B cell (primary cell): ENCODE results near the gene DAAM2. TPM values are rescaled to one million over a fixed set of nuclear protein-coding genes. Genes with fewer than 3 reads are reported as not detected.

ENCODE experiments used
- ATAC-seq: fragments of 200-7000 bp; cut with Tn5 transposase; one replicate; pipeline ENCODE4 v1.10.0; 2021; ENCODE audit warnings: low read depth, mild to moderate bottlenecking, moderate number of reproducible peaks, moderate library complexity
- CTCF ChIA-PET: fragments of 350-600 bp; sonication (Branson Sonifier 250); formaldehyde crosslinking; loops from one replicate; lab custom pipeline; 2021; ENCODE audit warnings: antibody characterized with exemption, inconsistent platforms; lab: Charles Lee
- POLR2A ChIA-PET: fragments of 350-600 bp; sonication (Branson Sonifier 250); formaldehyde crosslinking; loops from one replicate; lab custom pipeline; 2021; ENCODE audit warnings: antibody characterized with exemption; lab: Charles Lee
- DNase-seq: peaks from one replicate; pipeline ENCODE4 v3.0.0; 2013
- H2AFZ ChIP-seq: 2 replicates; pipeline ENCODE4 v1.6.1; 2012; ENCODE audit warnings: mild to moderate bottlenecking, low read depth, low read length; ENCODE audit not compliant: insufficient read depth, poor library complexity, severe bottlenecking
- H3K27ac ChIP-seq, 2 donors: 1 replicate in 1 of 2; 2 replicates in 1 of 2; pipeline ENCODE4 v1.5.1; 2012 to 2013; ENCODE audit warnings: low read length in 2 of 2, mild to moderate bottlenecking in 2 of 2, moderate library complexity in 1 of 2
- H3K27me3 ChIP-seq, 4 experiments: fragments of 200-600 bp in 1 of 4; sonication (generic) in 1 of 4; replicated peaks in 1 of 4; 1 replicate in 2 of 4; 2 replicates in 2 of 4; pipeline versions ENCODE4 v1.6.1 to v1.7.0; 2013 to 2016; ENCODE audit warnings: low read length in 3 of 4, mild to moderate bottlenecking in 2 of 4, mixed read lengths in 1 of 4, moderate library complexity in 1 of 4; ENCODE audit not compliant: insufficient read depth in 4 of 4, control insufficient read depth in 3 of 4; ENCODE audit errors: control extremely low read depth in 1 of 4
- H3K36me3 ChIP-seq, 2 experiments: replicated peaks in 1 of 2; 1 replicate in 1 of 2; 2 replicates in 1 of 2; pipeline versions ENCODE4 v1.6.1 to v1.7.1; 2013; ENCODE audit warnings: low read length in 1 of 2; ENCODE audit not compliant: insufficient read depth in 2 of 2, control insufficient read depth in 1 of 2; ENCODE audit errors: control extremely low read depth in 1 of 2, extremely low read depth in 1 of 2
- H3K4me1 ChIP-seq, 2 donors: fragments of 200-600 bp in 1 of 2; sonication (generic) in 1 of 2; 1 replicate in 1 of 2; 2 replicates in 1 of 2; pipeline versions ENCODE4 v1.5.1 to v1.6.1; 2013 to 2017; ENCODE audit warnings: low read length in 2 of 2; ENCODE audit not compliant: control insufficient read depth in 2 of 2, insufficient read depth in 2 of 2
- H3K4me2 ChIP-seq: replicated peaks from 2 replicates; pipeline ENCODE3; 2012; ENCODE audit warnings: mild to moderate bottlenecking, low read depth, low read length; ENCODE audit not compliant: poor library complexity, severe bottlenecking
- H3K4me3 ChIP-seq, 5 experiments: fragments of 200-600 bp in 1 of 5; sonication (generic) in 1 of 5; 1 replicate in 3 of 5; 2 replicates in 2 of 5; pipeline versions ENCODE4 v1.5.1 to v1.7.0; 2011 to 2016; ENCODE audit warnings: low read length in 4 of 5, mild to moderate bottlenecking in 4 of 5, low read depth in 2 of 5, control low read depth in 1 of 5, moderate library complexity in 1 of 5; ENCODE audit not compliant: insufficient read depth in 1 of 5; ENCODE audit errors: control extremely low read depth in 1 of 5, extremely low read depth in 1 of 5
- H3K79me2 ChIP-seq: fragments of 200-600 bp; sonication (generic); one replicate; pipeline ENCODE4 v1.6.0; 2016; ENCODE audit warnings: low read length; ENCODE audit not compliant: control insufficient read depth, insufficient read depth
- H3K9ac ChIP-seq: fragments of 200-600 bp; sonication (generic); 2 replicates; pipeline ENCODE4 v1.6.1; 2017; ENCODE audit warnings: mild to moderate bottlenecking, low read length, moderate library complexity
- H3K9me3 ChIP-seq, 3 donors: one replicate each; pipeline versions ENCODE4 v1.6.1 to v1.7.1; 2013; ENCODE audit warnings: low read length in 2 of 3; ENCODE audit not compliant: control insufficient read depth in 2 of 3, insufficient read depth in 1 of 3; ENCODE audit errors: control extremely low read depth in 1 of 3
- H4K20me1 ChIP-seq: 2 replicates; pipeline ENCODE4 v1.6.0; 2012; ENCODE audit warnings: mild to moderate bottlenecking, low read length; ENCODE audit not compliant: insufficient read depth, control insufficient read depth, poor library complexity, severe bottlenecking
- H3K27ac Mint-ChIP-seq: one replicate; pipeline ENCODE4 v1.8.0; 2021; ENCODE audit warnings: mixed read lengths
- H3K27me3 Mint-ChIP-seq: one replicate; pipeline ENCODE4 v1.8.0; 2021; ENCODE audit warnings: mixed read lengths
- H3K4me1 Mint-ChIP-seq: one replicate; pipeline ENCODE4 v1.8.0; 2021; ENCODE audit warnings: mixed read lengths
- H3K4me3 Mint-ChIP-seq: one replicate; pipeline ENCODE4 v1.8.0; 2021; ENCODE audit warnings: mixed read lengths
- H3K9me3 Mint-ChIP-seq: one replicate; pipeline ENCODE4 v1.8.0; 2022; ENCODE audit warnings: mixed read lengths; ENCODE audit not compliant: insufficient read depth
- CTCF ChIP-seq: fragments of 200-600 bp; IDR thresholded peaks from one replicate; pipeline ENCODE4 v1.8.0; 2022; ENCODE audit warnings: antibody characterized with exemption, mild to moderate bottlenecking
- EZH2 ChIP-seq: IDR thresholded peaks from 2 replicates; pipeline ENCODE4 v1.6.1; 2012; ENCODE audit warnings: borderline replicate concordance, low read depth, mild to moderate bottlenecking, moderate library complexity, low read length; ENCODE audit not compliant: insufficient read depth, poor library complexity, severe bottlenecking
- WGBS: methylation state at CpG from one replicate; pipeline ENCODE4 v1.1.5; 2013; ENCODE audit warnings: missing lambda C conversion rate; ENCODE audit not compliant: insufficient coverage; 5-methylcytosine and 5-hydroxymethylcytosine counted together
- intact Hi-C: fragments of 100-400 bp; cut with micrococcal nuclease; formaldehyde crosslinking; loops from one replicate; pipeline ENCODE4 v1.10.0; 2022
- polyA plus RNA-seq: library from polyadenylated mRNA; depleted of rRNA; stranded (reverse); fragments of >200 nt; gene quantifications from 2 replicates; pipeline ENCODE4 v1.2.3, GENCODE V29; 2012
- total RNA-seq, 2 donors: library from RNA; stranded (reverse); fragments of 120-200 nt in 1 of 2; gene quantifications; 1 replicate in 1 of 2; 2 replicates in 1 of 2; pipeline versions ENCODE4 v1.2.3 to v1.2.4, GENCODE V29; 2013 to 2022

Gene DAAM2
- total and polyA plus RNA-seq, 2 donors (not counting 1 experiment from before 2014, with no cell fraction given) = not detected

DNA sequence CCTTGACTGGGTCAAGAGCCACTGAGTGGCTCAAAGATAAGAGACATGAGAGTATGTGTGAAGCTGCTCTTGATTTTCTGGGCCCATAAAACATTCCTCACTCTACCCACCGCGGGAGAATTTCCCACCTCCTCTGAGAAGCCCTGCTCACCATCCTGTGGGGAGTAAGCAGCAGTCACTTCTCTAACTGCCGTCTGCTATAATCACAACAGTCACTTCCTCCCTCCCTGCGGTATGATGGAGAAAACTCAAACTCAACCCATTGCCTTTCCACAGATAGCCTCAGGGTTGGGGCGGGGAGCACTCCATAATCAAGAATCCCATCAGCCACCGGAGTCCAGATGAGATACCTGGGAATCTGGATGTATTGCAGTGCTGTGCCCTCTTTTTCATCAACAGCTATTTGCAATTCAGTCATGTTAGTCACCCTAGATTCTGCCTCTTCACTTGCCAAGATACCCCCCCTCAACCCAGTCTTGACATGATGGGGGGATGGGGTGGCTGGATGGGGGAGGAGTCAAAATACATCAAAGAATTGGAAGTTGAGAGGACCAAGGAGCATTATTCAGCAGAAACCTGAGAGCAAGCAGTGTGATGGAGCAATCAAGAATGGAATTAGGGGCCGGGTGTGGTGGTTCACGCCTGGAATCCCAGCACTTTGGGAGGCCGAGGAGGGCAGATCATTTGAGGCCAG lies 137.0 kb downstream of the DAAM2 start:
- no peak overlapping the region for H3K27ac ChIP-seq
- Mint-ChIP-seq H3K27ac (no peak overlapping the region), H3K4me1 (peaks cover 3% of the 10 kb centered on the region), H3K9me3 (no peaks in the 10 kb centered on the region), H3K27me3 (peaks cover 21% of the 10 kb centered on the region), H3K4me3 (no peak overlapping the region)
- POLR2A ChIA-PET = no interaction called here
- no peaks in the 10 kb centered on the region for H3K4me1 ChIP-seq
- H3K79me2 ChIP-seq = no peaks in the 10 kb centered on the region
- no peak overlapping the region for H2AFZ ChIP-seq
- TF ChIP-seq CTCF (no peak), EZH2 (no peak)
- DNase-seq (no peak), ATAC-seq (no peak)
- CTCF ChIA-PET = no interaction called here
- no peaks in the 10 kb centered on the region for H3K36me3 ChIP-seq
- H3K27me3 ChIP-seq = peaks cover 0 to 10% (median 5%) of the 10 kb centered on the region in 4 experiments
- no peaks in the 10 kb centered on the region for H4K20me1 ChIP-seq
- H3K9me3 ChIP-seq = peaks cover 0 to 16% (median 0%) of the 10 kb centered on the region in 3 donors
- H3K4me2 ChIP-seq = no peak overlapping the region
- H3K9ac ChIP-seq = no peak overlapping the region
- H3K4me3 ChIP-seq = no peak overlapping the region
- WGBS = 48% methylated on average over 6 of the region's 9 CpGs
- intact Hi-C loops = no loop called here

DNA sequence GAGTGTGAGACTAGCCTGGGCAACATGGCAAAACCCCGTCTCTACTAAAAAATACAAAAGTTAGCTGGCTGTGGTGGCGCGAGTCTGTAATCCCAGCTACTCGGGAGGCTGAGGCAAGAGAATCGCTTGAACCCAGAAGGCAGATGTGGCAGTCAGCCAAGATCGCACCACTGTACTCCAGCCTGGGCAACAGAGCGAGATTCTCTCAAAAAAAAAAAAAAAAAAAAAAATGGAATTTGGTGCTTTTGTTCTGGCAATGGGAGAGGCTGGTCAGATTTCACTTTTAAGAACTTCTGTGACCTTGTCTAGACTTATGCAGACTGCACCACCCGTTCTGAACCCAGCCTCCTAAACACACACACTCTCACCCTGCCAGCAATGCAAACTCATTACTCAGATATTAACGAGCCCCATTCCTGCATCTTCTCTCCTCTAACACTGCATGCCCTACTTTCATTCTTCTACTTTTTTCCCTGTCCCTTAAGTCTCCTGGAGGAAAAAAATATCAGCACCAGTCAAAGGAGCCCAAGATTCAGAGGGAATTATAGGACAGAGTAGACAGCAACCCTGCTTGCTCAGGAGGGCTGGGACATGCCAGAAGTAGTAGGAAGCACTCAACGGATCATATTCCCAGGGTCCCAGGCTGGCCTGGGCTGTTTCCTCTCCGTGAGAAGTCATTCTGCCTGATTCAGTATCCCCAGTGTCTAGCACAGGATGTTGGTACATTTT lies 137.7 kb downstream of the DAAM2 start:
- intact Hi-C loops = no loop called here
- H3K27ac ChIP-seq = no peak overlapping the region
- peaks cover 0 to 4% of the 10 kb centered on the region in 2 donors for H3K4me1 ChIP-seq
- H3K27me3 ChIP-seq = peaks cover 0 to 10% (median 6%) of the 10 kb centered on the region in 4 experiments
- ChIA-PET POLR2A (no interaction called here), CTCF (no interaction called here)
- no peaks in the 10 kb centered on the region for H4K20me1 ChIP-seq
- H3K36me3 ChIP-seq = no peaks in the 10 kb centered on the region
- no peak overlapping the region for H3K4me3 ChIP-seq
- Mint-ChIP-seq H3K4me3 (no peak overlapping the region), H3K27ac (no peak overlapping the region), H3K27me3 (peaks cover 21% of the 10 kb centered on the region), H3K9me3 (no peaks in the 10 kb centered on the region), H3K4me1 (peaks cover 5% of the 10 kb centered on the region)
- TF ChIP-seq EZH2 (no peak), CTCF (no peak)
- no peak overlapping the region for H2AFZ ChIP-seq
- no peaks in the 10 kb centered on the region for H3K79me2 ChIP-seq
- DNase-seq (no peak), ATAC-seq (no peak)
- 97% methylated on average over 10 of the region's 11 CpGs for WGBS
- peaks cover 0 to 19% (median 0%) of the 10 kb centered on the region in 3 donors for H3K9me3 ChIP-seq
- H3K9ac ChIP-seq = no peak overlapping the region
- no peak overlapping the region for H3K4me2 ChIP-seq
